Skin of body (tissue), 3 donors: ENCODE measurements around the gene SLC12A4. TPM values are rescaled to one million over a fixed set of nuclear protein-coding genes. Genes with fewer than 3 reads are reported as not detected.

Source experiments
- DNase-seq: peaks from one replicate; lab custom pipeline; 2025; lab: John Stamatoyannopoulos, UW
- small RNA-seq: library from RNA; depleted of rRNA; stranded (forward); fragments of <200 nt; gene quantifications from one replicate; pipeline ENCODE3, GENCODE V24; 2014; ENCODE audit warnings: low replicate concordance
- total RNA-seq: library from RNA; depleted of rRNA; stranded (reverse); fragments of >200 nt; gene quantifications from one replicate; pipeline ENCODE4 v1.2.3, GENCODE V29; 2014

Gene SLC12A4
- total RNA-seq, 1 donor from 2014 or later = 38.1 TPM

DNA sequence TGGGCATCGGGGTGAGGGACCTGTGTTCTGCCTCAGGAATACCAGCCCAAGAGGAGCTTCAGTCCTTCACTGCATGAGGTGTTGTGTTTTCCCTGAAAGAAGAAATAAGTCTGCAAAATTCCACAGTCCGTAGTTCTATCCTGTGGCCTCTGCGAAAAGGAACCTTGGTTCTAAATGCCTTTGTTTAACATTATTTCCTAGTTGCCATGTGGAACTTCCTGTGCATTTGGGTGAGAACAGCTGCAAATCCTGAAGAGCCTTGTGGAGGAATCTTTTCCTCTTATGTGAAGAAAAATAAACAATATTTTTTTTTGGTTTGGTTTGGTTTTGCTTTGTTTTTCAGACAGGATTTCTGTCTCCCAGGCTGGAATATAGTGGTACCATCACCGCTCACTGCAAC, 65.6 kb downstream of the SLC12A4 start:
- DNase-seq = no peak

DNA sequence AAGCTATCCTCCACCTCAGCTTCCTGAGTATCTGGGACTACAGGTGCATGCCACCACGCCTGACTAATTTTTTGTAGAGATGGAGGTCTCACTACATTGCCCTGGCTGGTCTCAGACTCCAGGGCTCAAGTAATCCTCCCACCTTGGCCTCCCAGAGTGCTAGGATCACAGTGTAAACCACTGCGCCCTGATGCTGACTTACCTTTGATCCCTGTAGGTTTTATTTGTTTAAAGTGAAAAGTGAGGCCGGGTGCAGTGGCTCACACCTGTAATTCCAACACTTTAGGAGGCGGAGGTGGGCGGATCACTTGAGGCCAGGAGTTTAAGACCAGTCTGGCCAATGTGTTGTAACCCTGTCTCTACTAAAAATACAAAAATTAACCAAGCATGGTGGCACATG, 66.7 kb downstream of the SLC12A4 start:
- DNase-seq = no peak

DNA sequence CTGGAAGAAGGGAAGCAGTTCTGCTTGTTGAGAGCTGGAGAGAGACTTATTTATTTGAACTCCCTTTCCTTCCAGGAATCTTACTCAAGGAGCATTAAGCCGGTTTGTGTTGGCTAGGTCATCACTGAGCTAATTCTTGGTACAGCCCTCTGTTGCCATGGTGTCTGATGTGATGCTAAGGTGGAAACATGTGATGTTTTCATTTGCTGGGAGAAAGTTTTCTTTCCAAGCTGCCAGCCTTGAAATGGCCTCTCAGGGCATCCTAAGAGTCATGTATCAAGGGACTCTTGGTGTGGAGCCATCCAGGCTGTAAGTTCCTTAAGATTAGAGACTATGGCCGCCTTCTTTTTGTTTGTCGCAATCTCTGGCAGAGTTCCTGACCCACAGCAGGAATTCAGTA, 71.2 kb downstream of the SLC12A4 start:
- DNase-seq = no peak

DNA sequence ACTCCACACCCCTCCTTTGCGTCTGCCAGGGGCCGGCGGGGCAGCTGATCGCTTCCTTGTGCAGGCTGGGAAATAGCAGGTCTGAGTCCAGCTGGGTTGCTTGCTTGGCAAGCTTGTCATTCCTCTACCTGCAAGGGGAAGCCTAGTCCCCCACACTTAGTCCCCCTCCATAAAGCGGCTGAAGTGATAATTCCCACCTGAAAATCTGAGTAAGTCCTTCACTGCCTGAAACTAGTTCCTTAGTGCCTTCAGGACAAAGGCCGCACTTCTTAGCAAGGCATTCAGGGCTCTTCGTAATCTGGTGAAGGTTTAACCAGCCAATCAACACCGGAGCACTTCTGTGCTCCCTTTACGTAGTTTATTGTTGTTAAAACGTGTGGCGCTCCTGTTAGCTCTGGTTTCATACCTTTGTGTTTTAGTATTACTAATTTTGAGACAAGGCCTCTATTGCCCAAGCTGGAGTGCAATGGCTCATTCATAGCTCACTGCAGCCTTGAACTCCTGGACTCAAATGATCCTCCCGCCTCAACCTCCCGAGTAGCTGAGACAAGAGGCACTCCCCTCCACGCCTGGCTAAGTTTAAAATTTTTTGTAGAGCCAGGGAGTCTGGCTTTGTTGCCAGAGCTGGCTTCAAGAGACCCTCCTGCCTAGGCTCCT, 74.6 kb downstream of the SLC12A4 start:
- no peak for DNase-seq

Small RNAs within 50 kb of the gene (small RNA-seq; reads per million reads assigned to genes)
- not detected for gene RNU6-359P

Other genes starting within 250 kb of the SLC12A4 start
- gene GFOD2, start 249.3 kb downstream of the SLC12A4 start, total RNA-seq = 14.1 TPM
- gene RANBP10, start 162.1 kb downstream of the SLC12A4 start, total RNA-seq = 8.7 TPM
- gene TSNAXIP1, start 161.7 kb downstream of the SLC12A4 start, total RNA-seq = 0.59 TPM
- gene THAP11, start 126.3 kb downstream of the SLC12A4 start, total RNA-seq = 21.7 TPM
- 56.5 TPM for gene NUTF2, start 121.7 kb downstream of the SLC12A4 start, total RNA-seq
- gene CENPT, start 120.9 kb downstream of the SLC12A4 start, total RNA-seq = 49.6 TPM
- 36.7 TPM for gene EDC4, start 95.6 kb downstream of the SLC12A4 start, total RNA-seq
- not detected for gene NRN1L, start 83.8 kb downstream of the SLC12A4 start, total RNA-seq
- gene PSKH1, start 75.4 kb downstream of the SLC12A4 start, total RNA-seq = 8.3 TPM
- gene CTRL, start 36.8 kb downstream of the SLC12A4 start, total RNA-seq = 0.49 TPM
- gene PSMB10, start 31.8 kb downstream of the SLC12A4 start, total RNA-seq = 16.4 TPM
- gene LCAT, start 24.5 kb downstream of the SLC12A4 start, total RNA-seq = 7.6 TPM
- not detected for gene DPEP3, start 11.9 kb upstream of the SLC12A4 start, total RNA-seq
- 1.8 TPM for gene DPEP2, start 30.8 kb upstream of the SLC12A4 start, total RNA-seq
- gene DPEP2NB, start 47.3 kb upstream of the SLC12A4 start, total RNA-seq = not detected
- gene DDX28, start 54.6 kb upstream of the SLC12A4 start, total RNA-seq = 6.1 TPM
- gene DUS2, start 54.6 kb upstream of the SLC12A4 start, total RNA-seq = 11.0 TPM
- 21.5 TPM for gene NFATC3, start 116.7 kb upstream of the SLC12A4 start, total RNA-seq